Natural killer cell (primary cell): ENCODE measurements around the gene FBXW12. TPM values are rescaled to one million over a fixed set of nuclear protein-coding genes. Genes with fewer than 3 reads are reported as not detected.

Experiments
- ATAC-seq, 3 donors: fragments of 150-1000 bp in 2 of 3; fragments of 200-7000 bp in 1 of 3; cut with Tn5 transposase; 1 replicate in 1 of 3; 2 replicates in 2 of 3; pipeline ENCODE4 v1.10.0; 2021; ENCODE audit warnings: mild to moderate bottlenecking in 2 of 3, moderate library complexity in 2 of 3
- DNase-seq, 2 donors: peaks; one replicate each; pipeline versions ENCODE4 v3.0.0 to v3.0.0-alpha.2; 2013 to 2021; ENCODE audit warnings: mixed read lengths in 1 of 2
- H3K27ac ChIP-seq: one replicate; pipeline ENCODE4 v1.5.1; 2013; ENCODE audit warnings: mild to moderate bottlenecking, low read length
- H3K27me3 ChIP-seq: one replicate; pipeline ENCODE4 v1.6.1; 2013; ENCODE audit warnings: low read length; ENCODE audit not compliant: control insufficient read depth, insufficient read depth
- H3K36me3 ChIP-seq: one replicate; pipeline ENCODE4 v1.6.1; 2013; ENCODE audit warnings: low read length; ENCODE audit not compliant: control insufficient read depth, insufficient read depth
- H3K4me1 ChIP-seq: one replicate; pipeline ENCODE4 v1.6.1; 2013; ENCODE audit warnings: low read length; ENCODE audit not compliant: control insufficient read depth, insufficient read depth
- H3K4me3 ChIP-seq: one replicate; pipeline ENCODE4 v1.5.1; 2013; ENCODE audit warnings: low read length
- H3K9me3 ChIP-seq: one replicate; pipeline ENCODE4 v1.6.1; 2013; ENCODE audit warnings: low read length; ENCODE audit not compliant: control insufficient read depth, insufficient read depth
- H3K27ac Mint-ChIP-seq, 2 donors: one replicate each; pipeline ENCODE4 v1.8.0; 2022; ENCODE audit warnings: mild to moderate bottlenecking in 2 of 2, mixed read lengths in 2 of 2, moderate library complexity in 1 of 2
- H3K27me3 Mint-ChIP-seq, 2 donors: one replicate each; pipeline ENCODE4 v1.8.0; 2022; ENCODE audit warnings: low read depth in 2 of 2, mixed read lengths in 2 of 2
- H3K36me3 Mint-ChIP-seq: one replicate; pipeline ENCODE4 v1.8.0; 2022; ENCODE audit warnings: mixed read lengths
- H3K4me1 Mint-ChIP-seq, 2 donors: one replicate each; pipeline ENCODE4 v1.8.0; 2022; ENCODE audit warnings: mixed read lengths in 2 of 2
- H3K4me3 Mint-ChIP-seq: one replicate; pipeline ENCODE4 v1.8.0; 2022; ENCODE audit warnings: mild to moderate bottlenecking, moderate library complexity, mixed read lengths
- H3K9me3 Mint-ChIP-seq, 2 donors: one replicate each; pipeline ENCODE4 v1.8.0; 2022; ENCODE audit warnings: mixed read lengths in 2 of 2
- WGBS: methylation state at CpG from one replicate; pipeline ENCODE4 v1.1.7; 2013; ENCODE audit warnings: missing lambda C conversion rate; ENCODE audit not compliant: insufficient coverage; 5-methylcytosine and 5-hydroxymethylcytosine counted together
- intact Hi-C: fragments of 100-400 bp; cut with micrococcal nuclease; formaldehyde crosslinking; loops from one replicate; pipeline ENCODE4 v1.14.2; 2022
- total RNA-seq, 4 donors: library from RNA; stranded (reverse); fragments of 120-200 nt in 1 of 4; gene quantifications; one replicate each; pipeline versions ENCODE4 v1.2.3 to v1.2.4, GENCODE V29; 2013 to 2022
- TF ChIP-seq, protein P1 (sequence below): fragments of 200-600 bp; IDR thresholded peaks from one replicate; pipeline ENCODE4 v1.8.0; 2022; ENCODE audit warnings: antibody characterized with exemption

Gene FBXW12
- total RNA-seq, 3 donors from 2014 or later (not counting 1 experiment from before 2014, with no cell fraction given) = 0.25 TPM; not detected in 2

DNA sequence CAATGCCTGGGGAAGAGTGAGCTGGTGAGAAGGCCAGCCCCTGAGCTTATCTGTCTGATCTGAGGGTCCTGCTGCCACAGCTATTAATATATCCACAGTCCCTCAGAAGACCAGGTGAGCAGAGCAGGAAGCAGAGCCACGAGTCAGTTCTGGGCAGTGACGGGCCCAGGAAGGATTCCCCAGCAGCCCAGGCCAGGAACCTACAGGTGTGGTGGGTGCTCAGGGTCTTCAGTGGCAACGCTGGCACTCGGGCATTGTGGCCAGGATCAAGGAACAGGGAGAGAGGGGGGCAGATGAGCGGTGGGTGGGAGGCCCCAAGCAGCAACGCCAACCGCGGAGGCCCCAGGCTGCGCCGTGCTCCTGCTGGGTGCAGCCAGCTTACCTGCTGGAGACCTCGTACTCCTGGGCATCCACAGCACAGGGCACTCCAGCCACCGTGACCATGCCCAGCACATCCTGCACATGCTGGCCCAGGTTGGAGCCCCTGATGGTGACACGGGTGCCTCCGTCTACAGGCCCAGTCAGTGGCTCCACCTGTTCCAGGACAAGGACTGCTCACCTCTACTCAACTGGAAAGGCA, 45.6 kb downstream of the FBXW12 start:
- H3K36me3 Mint-ChIP-seq = no peaks in the 10 kb centered on the region
- no peak overlapping the region for H3K27ac Mint-ChIP-seq
- Histone ChIP-seq H3K4me1 (no peaks in the 10 kb centered on the region), H3K4me3 (no peak overlapping the region), H3K27me3 (no peaks in the 10 kb centered on the region), H3K27ac (no peak overlapping the region), H3K9me3 (no peaks in the 10 kb centered on the region), H3K36me3 (no peaks in the 10 kb centered on the region)
- TF ChIP-seq, protein P1, sequence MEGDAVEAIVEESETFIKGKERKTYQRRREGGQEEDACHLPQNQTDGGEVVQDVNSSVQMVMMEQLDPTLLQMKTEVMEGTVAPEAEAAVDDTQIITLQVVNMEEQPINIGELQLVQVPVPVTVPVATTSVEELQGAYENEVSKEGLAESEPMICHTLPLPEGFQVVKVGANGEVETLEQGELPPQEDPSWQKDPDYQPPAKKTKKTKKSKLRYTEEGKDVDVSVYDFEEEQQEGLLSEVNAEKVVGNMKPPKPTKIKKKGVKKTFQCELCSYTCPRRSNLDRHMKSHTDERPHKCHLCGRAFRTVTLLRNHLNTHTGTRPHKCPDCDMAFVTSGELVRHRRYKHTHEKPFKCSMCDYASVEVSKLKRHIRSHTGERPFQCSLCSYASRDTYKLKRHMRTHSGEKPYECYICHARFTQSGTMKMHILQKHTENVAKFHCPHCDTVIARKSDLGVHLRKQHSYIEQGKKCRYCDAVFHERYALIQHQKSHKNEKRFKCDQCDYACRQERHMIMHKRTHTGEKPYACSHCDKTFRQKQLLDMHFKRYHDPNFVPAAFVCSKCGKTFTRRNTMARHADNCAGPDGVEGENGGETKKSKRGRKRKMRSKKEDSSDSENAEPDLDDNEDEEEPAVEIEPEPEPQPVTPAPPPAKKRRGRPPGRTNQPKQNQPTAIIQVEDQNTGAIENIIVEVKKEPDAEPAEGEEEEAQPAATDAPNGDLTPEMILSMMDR = no peak
- H3K4me3 Mint-ChIP-seq = no peak overlapping the region
- intact Hi-C loops = no loop called here
- no peaks in the 10 kb centered on the region for H3K4me1 Mint-ChIP-seq
- DNase-seq = no peak
- WGBS = 91% methylated on average over 14 of the region's 14 CpGs
- H3K27me3 Mint-ChIP-seq = no peaks in the 10 kb centered on the region
- no peak for ATAC-seq
- H3K9me3 Mint-ChIP-seq = no peaks in the 10 kb centered on the region

- no peak overlapping the region for H3K27ac Mint-ChIP-seq
- no peak for ATAC-seq
- intact Hi-C loops = no loop called here
- no peaks in the 10 kb centered on the region for H3K27me3 Mint-ChIP-seq
- no peak for DNase-seq
- WGBS = 95% methylated on average over 17 of the region's 17 CpGs
- H3K4me3 Mint-ChIP-seq = no peak overlapping the region
- Histone ChIP-seq H3K36me3 (no peaks in the 10 kb centered on the region), H3K9me3 (no peaks in the 10 kb centered on the region), H3K4me1 (no peaks in the 10 kb centered on the region), H3K4me3 (no peak overlapping the region), H3K27ac (no peak overlapping the region), H3K27me3 (no peaks in the 10 kb centered on the region)
- TF ChIP-seq, protein P1 = no peak
- H3K36me3 Mint-ChIP-seq = no peaks in the 10 kb centered on the region
- H3K9me3 Mint-ChIP-seq = no peaks in the 10 kb centered on the region
- H3K4me1 Mint-ChIP-seq = no peaks in the 10 kb centered on the region
Measured at GRCh38 chr3:48418140-48418539, 46.1 kb downstream of the FBXW12 start.

- H3K36me3 Mint-ChIP-seq = no peaks in the 10 kb centered on the region
- TF ChIP-seq, protein P1 = no peak
- H3K4me3 Mint-ChIP-seq = no peak overlapping the region
- Histone ChIP-seq H3K4me3 (no peak overlapping the region), H3K4me1 (no peaks in the 10 kb centered on the region), H3K27ac (no peak overlapping the region), H3K9me3 (no peaks in the 10 kb centered on the region), H3K36me3 (no peaks in the 10 kb centered on the region), H3K27me3 (no peaks in the 10 kb centered on the region)
- H3K9me3 Mint-ChIP-seq = no peaks in the 10 kb centered on the region
- DNase-seq = no peak
- no peak overlapping the region for H3K27ac Mint-ChIP-seq
- intact Hi-C loops = no loop called here
- no peaks in the 10 kb centered on the region for H3K27me3 Mint-ChIP-seq
- no peak for ATAC-seq
- WGBS = 94% methylated on average over 9 of the region's 9 CpGs
- no peaks in the 10 kb centered on the region for H3K4me1 Mint-ChIP-seq
Measured at GRCh38 chr3:48418651-48419050, 46.6 kb downstream of the FBXW12 start.

DNA sequence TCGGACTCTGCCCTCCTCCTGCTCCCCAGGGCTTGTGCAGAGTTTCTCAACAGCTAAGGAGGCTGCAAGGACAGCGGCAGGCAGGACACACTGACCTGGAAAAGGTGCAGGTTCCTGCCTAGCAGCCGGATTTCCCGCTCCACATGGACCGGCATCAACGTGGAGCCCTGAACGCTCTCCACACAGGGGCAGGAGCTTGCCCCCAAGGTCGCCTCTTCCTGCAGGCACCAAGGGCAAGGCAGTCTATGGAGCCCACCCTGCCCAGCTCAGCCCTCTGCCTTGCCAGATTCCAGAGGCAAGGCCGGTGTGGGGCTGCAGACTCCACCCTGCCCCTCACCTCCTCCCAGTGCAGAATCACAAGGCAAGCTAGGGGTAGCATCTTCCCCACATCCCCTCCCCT, 47.1 kb downstream of the FBXW12 start:
- Histone ChIP-seq H3K4me3 (no peak overlapping the region), H3K27me3 (no peaks in the 10 kb centered on the region), H3K36me3 (no peaks in the 10 kb centered on the region), H3K4me1 (no peaks in the 10 kb centered on the region), H3K27ac (no peak overlapping the region), H3K9me3 (no peaks in the 10 kb centered on the region)
- 91% methylated on average over 9 of the region's 9 CpGs for WGBS
- no peaks in the 10 kb centered on the region for H3K4me1 Mint-ChIP-seq
- H3K27me3 Mint-ChIP-seq = no peaks in the 10 kb centered on the region
- DNase-seq = no peak
- no peaks in the 10 kb centered on the region for H3K9me3 Mint-ChIP-seq
- intact Hi-C loops = no loop called here
- ATAC-seq = no peak
- no peak overlapping the region for H3K27ac Mint-ChIP-seq
- H3K4me3 Mint-ChIP-seq = no peak overlapping the region
- H3K36me3 Mint-ChIP-seq = no peaks in the 10 kb centered on the region
- TF ChIP-seq, protein P1 = no peak
